Hypothalamus (tissue), 51 donors: ENCODE results near the gene ARMC6.
"Not testable (repeated sequence)": the region's sequence is repeated elsewhere in the genome, so short reads cannot be mapped to it uniquely, and the experiment has no call there.

Source experiments
- DNase-seq, 51 donors: peaks; one replicate each; lab custom pipeline; 2025; lab: John Stamatoyannopoulos, UW

Gene ARMC6

GRCh38 chr19:19021115-19021514, 12.3 kb upstream of the ARMC6 start:
- DNase-seq: no peak

GRCh38 chr19:19022380-19022961, 10.9 kb upstream of the ARMC6 start:
- no peak for DNase-seq

DNA sequence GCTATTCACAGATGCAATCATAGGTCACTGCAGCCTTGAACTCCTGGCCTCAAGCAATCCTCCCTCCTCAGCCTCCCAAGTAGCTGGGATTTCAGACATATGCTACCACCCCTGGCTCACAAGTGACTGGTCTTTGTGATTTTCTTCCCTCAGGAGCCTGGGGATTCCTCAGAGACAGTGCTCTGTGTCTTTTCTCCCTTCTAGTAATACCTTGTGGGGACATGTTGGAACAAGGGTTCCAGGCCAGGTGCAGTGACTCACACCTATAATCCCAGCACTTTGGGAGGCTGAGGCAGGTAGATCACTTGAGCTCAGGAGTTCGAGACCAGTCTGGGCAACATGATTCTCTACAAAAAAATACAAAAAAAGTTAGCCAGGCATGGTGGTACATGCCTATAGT, 10.0 kb upstream of the ARMC6 start:
- DNase-seq: not testable (repeated sequence)

GRCh38 chr19:19025861-19026260, 7.5 kb upstream of the ARMC6 start:
- no peak for DNase-seq

DNA sequence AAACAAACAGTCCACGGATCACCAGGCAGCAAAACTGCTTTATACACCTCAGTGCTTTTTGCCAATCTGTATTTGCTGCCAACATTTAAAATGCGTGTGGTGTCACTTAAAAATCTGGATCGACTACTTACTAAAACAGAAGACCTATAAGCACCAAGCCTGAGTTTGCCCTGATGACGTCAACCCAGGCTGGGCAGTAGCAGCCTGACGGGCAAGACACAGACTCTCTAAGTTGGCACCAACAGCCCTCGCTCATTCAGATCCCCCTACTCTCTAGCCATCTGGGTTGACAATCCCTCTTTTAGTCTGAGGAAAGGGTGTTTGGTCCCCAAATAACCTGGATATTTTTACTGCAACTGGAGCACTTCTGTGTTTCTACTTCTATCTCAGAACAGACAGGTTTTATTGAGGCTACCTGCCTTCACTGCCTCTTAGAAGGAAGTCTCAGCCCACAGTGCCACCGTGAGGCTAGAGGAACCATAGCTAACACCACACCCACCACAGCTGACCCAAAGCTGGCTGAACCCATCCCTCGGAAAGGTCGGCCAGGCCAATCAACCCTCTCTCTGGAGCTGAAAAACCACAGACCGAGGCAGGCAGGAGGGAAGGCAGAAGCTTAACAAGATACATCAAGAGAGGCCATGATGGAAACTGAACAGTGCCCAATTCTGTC, 7.0 kb upstream of the ARMC6 start:
- peak in 3 of 51 donors; percentile 2 to 6 (median 4) for DNase-seq

GRCh38 chr19:19027228-19027627, 6.2 kb upstream of the ARMC6 start:
- DNase-seq: no peak

- DNase-seq: no peak
Observed at GRCh38 chr19:19028526-19028925, 4.9 kb upstream of the ARMC6 start.

- no peak for DNase-seq
Observed at GRCh38 chr19:19031891-19032290, 1.5 kb upstream of the ARMC6 start.

DNA sequence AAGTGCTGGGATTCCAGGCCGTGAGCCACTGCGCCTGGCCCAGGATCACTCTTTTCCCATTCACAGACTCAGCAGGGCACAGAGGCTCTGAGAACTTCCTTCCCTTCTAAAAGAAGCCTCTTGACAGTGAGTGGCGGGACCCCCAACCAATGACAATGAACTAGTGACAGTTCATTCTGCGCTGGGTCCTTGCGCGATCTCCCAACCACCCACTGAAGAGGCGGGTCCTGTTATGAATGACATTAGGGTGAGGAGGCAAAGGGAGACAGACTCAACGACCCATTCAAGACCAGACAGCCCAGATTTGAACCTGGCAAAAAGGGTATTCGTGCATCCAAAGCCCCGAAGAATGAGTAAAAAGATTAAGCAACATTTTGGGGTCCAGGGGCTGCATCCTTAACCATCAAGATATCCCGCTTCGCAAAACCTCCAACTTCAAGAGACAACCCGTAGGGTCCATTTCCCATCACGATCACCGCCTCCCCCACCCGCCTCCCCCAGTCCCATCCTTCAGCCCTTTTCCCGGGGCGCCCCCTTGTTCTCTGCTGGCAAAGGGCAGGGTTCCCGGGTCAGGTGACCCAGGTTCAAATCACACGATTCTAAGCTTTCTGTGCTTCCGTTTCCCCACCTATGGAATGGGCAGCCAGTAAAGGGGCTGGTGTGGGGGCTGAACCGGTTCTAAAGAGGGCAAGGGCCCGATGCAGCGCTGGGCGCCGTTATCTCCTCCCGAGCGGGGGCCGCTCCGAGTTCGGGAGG, 805 bp upstream of the ARMC6 start:
- DNase-seq: peak in 49 of 51 donors; percentile 5 to 91 (median 72)

GRCh38 chr19:19033176-19033425, 302 bp upstream of the ARMC6 start:
- DNase-seq: peak in 1 of 51 donors; percentile 41

DNA sequence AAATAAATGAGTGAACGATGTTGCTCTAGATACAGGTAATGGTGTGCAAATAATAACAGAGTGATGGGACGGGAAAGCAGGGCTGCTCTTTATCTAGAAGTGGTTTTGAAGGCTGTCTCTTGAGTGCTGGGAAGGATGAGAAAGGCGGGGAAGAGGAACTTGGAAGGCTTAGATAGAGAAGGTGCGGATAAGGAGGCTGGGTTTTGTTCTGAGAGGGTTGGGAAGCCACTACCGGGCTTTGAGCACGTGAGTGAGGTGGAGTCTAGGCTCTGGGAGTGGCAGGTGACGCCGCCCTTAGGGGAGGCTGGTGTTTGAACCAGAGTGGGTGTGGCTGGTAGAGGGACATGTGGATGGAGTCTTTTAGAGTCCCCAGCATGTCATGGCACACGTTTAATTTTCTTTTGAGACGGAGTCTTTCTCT, 811 bp downstream of the ARMC6 start:
- peak in 19 of 51 donors; percentile 2 to 52 (median 14) for DNase-seq

GRCh38 chr19:19039901-19040300, 6.5 kb downstream of the ARMC6 start:
- DNase-seq: no peak

GRCh38 chr19:19040417-19040816, 7.0 kb downstream of the ARMC6 start:
- DNase-seq: no peak

GRCh38 chr19:19042732-19043280, 9.4 kb downstream of the ARMC6 start:
- DNase-seq: no peak

DNA sequence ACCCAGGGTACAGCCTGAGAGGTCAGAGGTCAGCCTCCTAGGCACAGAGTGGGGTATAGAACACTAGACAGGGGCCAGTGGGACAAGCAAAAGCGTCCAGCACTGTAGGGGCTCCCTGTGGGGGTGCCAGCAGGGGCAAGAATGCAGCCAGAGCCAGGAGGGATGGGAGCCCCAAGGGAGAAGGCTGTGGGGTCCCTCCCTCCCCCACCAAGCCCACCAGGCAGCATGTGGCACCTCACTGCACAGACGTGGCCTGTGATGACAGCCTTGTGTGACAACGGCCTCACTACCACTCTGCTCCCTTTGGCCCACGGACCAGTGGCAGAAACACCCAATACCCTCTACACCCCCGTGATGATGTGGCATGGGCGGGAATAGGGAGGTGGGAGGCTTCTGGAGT, 10.1 kb downstream of the ARMC6 start:
- DNase-seq: no peak

- no peak for DNase-seq
Observed at GRCh38 chr19:19043881-19044280, 10.5 kb downstream of the ARMC6 start.

GRCh38 chr19:19049406-19049805, 16.0 kb downstream of the ARMC6 start:
- no peak for DNase-seq

DNA sequence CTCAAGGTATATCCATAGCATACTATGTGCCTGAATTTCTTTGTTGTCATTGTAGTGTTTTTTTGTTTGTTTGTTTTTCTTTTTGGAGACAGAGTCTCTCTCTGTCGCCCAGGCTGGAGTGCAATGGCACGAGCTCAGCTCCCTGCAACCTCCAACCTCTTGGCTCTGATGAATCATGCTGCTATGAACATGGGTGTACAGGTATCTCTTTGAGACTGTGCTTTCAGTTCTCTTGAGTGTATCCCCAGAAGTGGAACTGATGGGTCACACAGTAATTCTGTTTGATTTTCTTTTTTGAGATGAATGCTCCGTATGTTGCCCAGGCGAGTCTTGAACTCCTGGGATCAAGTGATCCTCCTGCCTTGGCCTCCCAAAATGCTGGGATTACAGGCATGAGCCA, 16.7 kb downstream of the ARMC6 start:
- no peak for DNase-seq

DNA sequence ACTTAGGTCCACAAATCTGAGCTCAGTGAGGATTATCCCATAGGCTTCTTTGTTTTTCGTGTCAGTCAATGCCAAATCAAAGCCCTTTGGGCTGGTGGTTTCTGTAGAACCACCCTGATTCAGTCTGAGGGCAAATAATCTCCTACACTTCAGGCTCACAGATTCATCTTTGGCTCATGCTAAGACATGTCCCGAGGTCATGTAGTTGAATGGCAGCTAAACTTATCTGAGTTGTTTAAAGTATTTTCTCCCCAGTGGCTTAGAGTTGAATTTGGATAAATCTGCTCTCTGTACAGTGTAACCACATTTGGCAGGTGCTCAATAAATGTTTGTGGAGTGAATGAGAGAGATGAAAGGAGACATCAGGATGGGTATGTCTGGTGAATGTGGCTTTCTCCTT, 17.3 kb downstream of the ARMC6 start:
- DNase-seq: no peak

- DNase-seq: no peak
Observed at GRCh38 chr19:19051478-19052213, 18.2 kb downstream of the ARMC6 start.

- no peak for DNase-seq
Observed at GRCh38 chr19:19052921-19053320, 19.5 kb downstream of the ARMC6 start.
